AG04449 (cell line): Measurements from ENCODE around the gene RAD51D.

Experiments used
- CTCF ChIA-PET: fragments of 350-600 bp; formaldehyde crosslinking; extraction: SDS; loops from one replicate; lab custom pipeline; 2021; ENCODE audit warnings: antibody characterized with exemption; lab: Yijun Ruan, JAX
- POLR2A ChIA-PET: fragments of 400-600, 350-600 bp; formaldehyde crosslinking; extraction: SDS; loops from one replicate; lab custom pipeline; 2020; ENCODE audit warnings: antibody characterized with exemption, inconsistent platforms; lab: Yijun Ruan, JAX
- DNase-seq: peaks from one replicate; pipeline ENCODE4 v3.0.0-alpha.2; 2010; ENCODE audit warnings: low read depth, low spot score
- H3K4me3 ChIP-seq: 2 replicates; pipeline ENCODE4 v1.5.1; 2011; ENCODE audit warnings: low read depth, mild to moderate bottlenecking, control low read depth, low read length
- TF ChIP-seq, protein P1 (sequence below): IDR thresholded peaks from one replicate; pipeline ENCODE4 v1.5.1; 2011; ENCODE audit warnings: mild to moderate bottlenecking, moderate library complexity, low read length, control low read depth, inconsistent platforms; ENCODE audit not compliant: insufficient read depth; ENCODE audit errors: missing control alignments

The RAD51D gene

DNA sequence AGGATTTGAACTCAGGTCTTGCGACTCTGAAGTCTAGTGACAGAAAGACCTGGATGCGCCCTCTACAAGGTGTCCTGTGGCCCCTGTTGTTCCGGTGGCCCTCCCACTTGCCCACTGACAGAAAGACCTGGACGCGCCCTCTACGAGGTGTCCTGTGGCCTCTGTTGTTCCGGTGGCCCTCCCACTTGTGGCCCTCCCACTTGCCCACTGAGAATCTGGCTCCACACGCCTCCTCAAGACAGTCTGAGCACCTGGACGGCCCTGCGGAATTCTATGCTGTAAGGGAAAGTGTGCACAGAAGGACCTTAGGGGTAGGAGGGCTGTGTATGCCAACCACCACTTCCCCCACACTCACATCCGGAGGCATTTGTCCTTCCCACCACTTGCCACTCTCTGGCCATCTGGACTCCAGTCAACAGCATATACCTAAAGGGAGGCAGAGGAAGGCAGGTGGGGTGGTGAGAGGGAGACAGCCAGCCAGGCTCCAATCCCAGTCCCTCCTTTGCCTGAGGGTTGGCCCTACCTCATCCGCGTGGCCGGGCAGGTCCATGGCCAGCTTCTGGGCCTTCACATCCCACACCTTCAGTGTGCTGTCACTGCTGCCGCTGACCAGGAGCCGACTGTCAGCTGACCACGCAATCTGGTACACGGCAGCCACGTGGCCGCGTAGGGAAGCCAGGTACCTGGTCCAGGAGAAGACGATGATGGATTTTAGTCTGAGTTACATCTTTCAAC is 13.3 kb upstream of the RAD51D start:
- DNase-seq, result no peak
- H3K4me3 ChIP-seq, result no peak overlapping the region
- TF ChIP-seq, protein P1, sequence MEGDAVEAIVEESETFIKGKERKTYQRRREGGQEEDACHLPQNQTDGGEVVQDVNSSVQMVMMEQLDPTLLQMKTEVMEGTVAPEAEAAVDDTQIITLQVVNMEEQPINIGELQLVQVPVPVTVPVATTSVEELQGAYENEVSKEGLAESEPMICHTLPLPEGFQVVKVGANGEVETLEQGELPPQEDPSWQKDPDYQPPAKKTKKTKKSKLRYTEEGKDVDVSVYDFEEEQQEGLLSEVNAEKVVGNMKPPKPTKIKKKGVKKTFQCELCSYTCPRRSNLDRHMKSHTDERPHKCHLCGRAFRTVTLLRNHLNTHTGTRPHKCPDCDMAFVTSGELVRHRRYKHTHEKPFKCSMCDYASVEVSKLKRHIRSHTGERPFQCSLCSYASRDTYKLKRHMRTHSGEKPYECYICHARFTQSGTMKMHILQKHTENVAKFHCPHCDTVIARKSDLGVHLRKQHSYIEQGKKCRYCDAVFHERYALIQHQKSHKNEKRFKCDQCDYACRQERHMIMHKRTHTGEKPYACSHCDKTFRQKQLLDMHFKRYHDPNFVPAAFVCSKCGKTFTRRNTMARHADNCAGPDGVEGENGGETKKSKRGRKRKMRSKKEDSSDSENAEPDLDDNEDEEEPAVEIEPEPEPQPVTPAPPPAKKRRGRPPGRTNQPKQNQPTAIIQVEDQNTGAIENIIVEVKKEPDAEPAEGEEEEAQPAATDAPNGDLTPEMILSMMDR, result no peak
- POLR2A ChIA-PET, result no interaction called here
- CTCF ChIA-PET, result no interaction called here

DNA sequence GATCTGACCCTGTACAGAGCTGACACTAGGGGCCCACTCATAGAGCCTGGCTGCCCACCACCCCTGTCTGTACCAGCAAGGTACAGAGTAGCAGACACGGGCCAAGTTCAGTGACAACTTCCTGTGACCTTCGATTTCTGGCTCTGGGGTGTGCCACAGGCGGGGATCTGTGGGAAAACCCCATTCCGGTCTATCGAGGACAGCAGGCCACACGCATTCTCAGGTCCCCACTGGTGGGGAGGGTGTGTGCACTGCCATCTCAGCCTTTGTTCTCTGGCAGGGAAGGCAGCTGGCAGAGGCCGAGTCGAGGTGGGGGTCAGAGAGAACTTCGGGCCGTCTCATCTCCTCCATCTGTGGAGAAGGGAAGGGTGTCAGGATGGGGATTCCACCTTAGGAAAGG is 12.4 kb upstream of the RAD51D start:
- POLR2A ChIA-PET, result no interaction called here
- TF ChIP-seq, protein P1, result no peak
- CTCF ChIA-PET, result interaction anchor here (2.2 kb wide), 1 partner anchor 9 kb away, joined by 16 read pairs; no protein-coding TSS in a partner anchor
- no peak for DNase-seq
- H3K4me3 ChIP-seq, result no peak overlapping the region

DNA sequence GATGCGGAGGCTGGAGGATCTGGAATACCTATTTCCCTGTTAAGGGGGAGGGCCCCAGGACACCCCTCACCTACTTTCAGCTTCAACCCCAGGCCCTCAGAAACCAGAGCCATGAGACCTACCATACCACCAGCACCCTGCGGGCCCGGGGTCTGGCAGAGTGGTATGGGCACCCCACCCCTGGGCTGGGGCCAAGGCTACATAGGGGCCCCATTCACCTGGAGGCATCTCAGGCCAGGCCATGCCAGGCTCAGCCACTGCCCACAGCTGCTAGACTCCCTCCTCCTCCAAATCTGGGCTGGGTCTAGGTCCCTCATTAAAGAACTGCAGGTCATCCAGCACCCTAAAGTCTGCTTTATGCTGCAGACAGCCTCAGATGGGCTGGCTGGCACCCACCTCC is 10.7 kb upstream of the RAD51D start:
- TF ChIP-seq, protein P1, result no peak
- no peak for DNase-seq
- ChIA-PET CTCF (interaction anchor here (1.8 to 2.2 kb wide), 3 partner anchors 10 to 134 kb away, joined by 5 to 16 read pairs (median 11); partner anchors contain the start of genes FNDC8 and RAD51D), POLR2A (no interaction called here)
- H3K4me3 ChIP-seq, result no peak overlapping the region

DNA sequence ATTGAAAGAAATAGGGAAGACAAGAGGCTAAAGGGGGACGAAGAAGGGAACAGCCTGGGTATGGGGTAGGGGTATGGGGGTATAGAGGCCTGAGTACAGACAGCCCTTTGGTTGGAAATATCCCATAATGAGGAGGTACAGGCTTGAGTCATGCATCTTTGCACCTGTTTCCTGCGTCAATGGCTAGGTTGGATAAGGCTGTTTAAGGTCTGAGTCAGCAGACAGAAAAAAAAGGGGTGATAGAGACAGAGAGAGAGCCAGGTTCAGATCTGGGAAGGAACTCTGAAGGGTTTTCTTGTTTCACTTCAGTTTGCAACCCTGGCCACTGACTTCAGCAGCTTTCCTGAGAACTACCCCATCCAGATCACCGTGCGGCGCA is 10.3 kb upstream of the RAD51D start:
- POLR2A ChIA-PET, result no interaction called here
- TF ChIP-seq, protein P1, result no peak
- no peak overlapping the region for H3K4me3 ChIP-seq
- DNase-seq, result no peak
- CTCF ChIA-PET, result interaction anchor here (1.8 to 3.4 kb wide), 4 partner anchors 9 to 133 kb away, joined by 5 to 24 read pairs (median 14); partner anchors contain the start of genes FNDC8, NLE1 and RAD51D

DNA sequence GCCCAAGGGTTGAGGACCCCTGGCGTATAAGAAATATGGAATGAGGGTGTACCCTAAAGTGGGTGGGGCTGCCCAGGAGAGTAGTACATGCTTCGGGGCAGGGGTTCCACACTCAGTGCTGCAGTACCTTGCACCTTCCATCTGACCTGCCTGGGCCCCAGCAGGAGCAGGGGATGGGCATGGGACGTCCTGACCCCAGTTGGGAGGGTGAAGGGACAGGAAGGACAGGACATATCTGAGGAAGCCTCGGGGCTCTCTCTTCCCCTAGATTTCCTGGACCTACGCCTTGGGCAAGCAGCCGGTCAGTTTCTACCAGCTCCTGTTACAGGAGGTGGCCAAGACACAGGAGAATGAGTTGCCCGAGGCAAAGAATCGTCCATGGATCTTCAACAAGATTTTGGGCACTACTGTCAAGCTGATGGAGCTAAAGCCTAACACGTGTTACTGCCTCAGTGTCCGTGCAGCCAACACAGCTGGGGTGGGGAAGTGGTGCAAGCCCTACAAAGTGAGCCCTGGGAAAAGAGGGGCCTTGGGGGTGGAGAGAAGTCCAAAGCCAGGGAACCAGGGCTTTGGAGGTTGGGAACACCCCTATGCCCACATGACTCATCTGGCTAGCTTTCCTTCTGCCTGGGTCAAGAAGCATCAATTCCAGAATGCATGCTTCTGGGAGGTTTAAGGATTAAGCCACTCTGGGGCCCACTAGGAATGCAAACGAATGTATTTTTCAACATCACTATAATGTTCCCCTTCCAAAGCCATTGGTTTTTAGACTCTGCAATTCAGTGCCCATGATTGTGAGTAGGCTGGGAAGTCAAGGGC is 9.7 kb upstream of the RAD51D start:
- POLR2A ChIA-PET, result no interaction called here
- CTCF ChIA-PET, result interaction anchor here (1.1 to 3.4 kb wide), 8 partner anchors 9 to 133 kb away, joined by 3 to 24 read pairs (median 6); partner anchors contain the start of genes FNDC8, NLE1 and RAD51D

More for the DNA sequence above, 9.7 kb upstream of the RAD51D start:
- TF ChIP-seq, protein P1, result no peak
- DNase-seq, result no peak
- H3K4me3 ChIP-seq, result no peak overlapping the region
